GM21515 (cell line): ENCODE measurements around the gene ZNF236.
A peak's percentile ranks its signal among the peaks of the same experiment; 100 is the strongest.

Experiments used
- ATAC-seq: cut with Tn5 transposase; IDR thresholded peaks from one replicate; pipeline ENCODE4 v1.9.1; 2021; ENCODE audit not compliant: unreplicated experiment

The ZNF236 gene

GRCh38 chr18:76897257-76897656 is 74.9 kb downstream of the ZNF236 start:
- ATAC-seq: no peak

DNA sequence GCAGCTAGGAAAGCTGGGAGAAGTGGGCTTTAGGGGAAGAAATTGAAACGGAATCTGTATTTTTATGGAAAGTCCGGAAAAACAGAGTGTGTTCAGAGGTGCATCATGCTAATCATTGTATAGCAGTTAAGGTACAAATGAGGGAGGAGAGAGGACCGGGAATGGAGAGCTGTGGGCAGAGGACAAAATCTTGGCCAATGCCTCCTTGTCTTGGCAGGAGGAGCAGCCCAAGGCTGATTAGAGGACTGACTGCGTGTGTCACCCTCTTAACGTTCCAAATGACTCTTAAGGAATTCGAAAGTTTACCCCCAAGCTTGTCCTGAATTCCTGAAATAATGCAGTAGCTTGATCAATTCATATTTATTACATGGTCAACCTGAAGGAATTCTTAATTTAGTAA is 81.0 kb downstream of the ZNF236 start:
- ATAC-seq: no peak

DNA sequence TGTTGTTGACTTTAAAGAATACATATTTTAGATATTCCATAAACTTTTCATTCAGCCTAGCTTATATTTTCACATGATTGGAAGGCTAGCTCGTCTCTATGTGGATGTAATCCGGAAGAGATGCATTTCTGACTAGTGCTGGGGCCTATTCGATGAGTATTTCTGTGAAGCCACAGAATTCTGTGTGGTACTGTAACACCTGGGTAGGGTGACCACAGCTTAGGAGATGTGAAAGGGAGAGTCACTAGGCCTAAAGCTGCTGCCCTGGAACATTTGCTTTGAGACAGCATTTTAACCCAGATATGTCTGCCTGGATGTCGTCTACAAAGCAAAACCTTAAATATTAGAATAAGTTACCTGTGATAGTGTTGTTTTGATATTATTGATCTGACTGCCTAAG is 83.5 kb downstream of the ZNF236 start:
- no peak for ATAC-seq

- ATAC-seq: no peak
Measured at GRCh38 chr18:76908277-76908676, 85.9 kb downstream of the ZNF236 start.

- ATAC-seq: no peak
Measured at GRCh38 chr18:76909439-76909838, 87.1 kb downstream of the ZNF236 start.

GRCh38 chr18:76911440-76911839 is 89.1 kb downstream of the ZNF236 start:
- ATAC-seq: no peak

GRCh38 chr18:76913583-76913982 is 91.2 kb downstream of the ZNF236 start:
- no peak for ATAC-seq

GRCh38 chr18:76914314-76914713 is 92.0 kb downstream of the ZNF236 start:
- ATAC-seq: no peak

DNA sequence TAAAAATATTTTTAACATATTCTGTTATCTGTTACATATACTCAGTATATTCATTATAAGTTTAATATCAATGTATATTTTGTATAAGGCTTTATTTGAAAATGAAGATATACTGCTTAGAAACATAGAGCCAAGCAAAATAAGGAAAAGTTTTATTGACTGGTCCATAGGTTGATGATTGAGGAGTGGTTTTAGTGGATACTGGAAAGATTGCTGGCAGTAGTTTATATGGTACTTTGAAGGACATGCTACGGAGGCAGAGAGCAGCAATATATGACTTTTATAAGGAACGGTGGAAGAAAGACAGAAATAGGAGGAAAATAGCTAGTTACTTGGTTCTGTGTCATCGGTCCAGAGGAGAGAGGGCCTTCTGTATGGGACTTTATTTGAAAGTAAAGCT is 92.4 kb downstream of the ZNF236 start:
- no peak for ATAC-seq

- no peak for ATAC-seq
Measured at GRCh38 chr18:76915456-76915855, 93.1 kb downstream of the ZNF236 start.

DNA sequence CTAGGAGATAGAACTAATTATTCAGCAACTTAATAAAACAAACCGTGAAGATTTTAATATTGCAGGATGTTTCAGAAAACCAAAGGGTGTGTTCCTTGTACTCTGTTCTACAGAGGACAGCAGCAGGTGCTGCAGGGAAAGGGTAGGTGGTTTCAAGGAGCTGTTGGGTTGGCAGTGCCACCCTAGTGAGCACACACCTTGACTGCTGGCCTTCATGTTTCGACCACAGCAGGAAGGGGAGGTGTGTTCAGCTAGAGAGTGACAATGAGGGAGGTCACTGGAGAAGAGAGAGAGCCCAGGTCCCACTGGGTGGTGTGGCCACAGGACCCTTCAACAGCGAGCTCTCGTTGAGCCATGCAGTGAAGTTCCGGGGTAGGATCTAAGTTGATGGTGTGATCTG is 98.6 kb downstream of the ZNF236 start:
- ATAC-seq: no peak

GRCh38 chr18:76922107-76922506 is 99.8 kb downstream of the ZNF236 start:
- peak; percentile 98 for ATAC-seq

DNA sequence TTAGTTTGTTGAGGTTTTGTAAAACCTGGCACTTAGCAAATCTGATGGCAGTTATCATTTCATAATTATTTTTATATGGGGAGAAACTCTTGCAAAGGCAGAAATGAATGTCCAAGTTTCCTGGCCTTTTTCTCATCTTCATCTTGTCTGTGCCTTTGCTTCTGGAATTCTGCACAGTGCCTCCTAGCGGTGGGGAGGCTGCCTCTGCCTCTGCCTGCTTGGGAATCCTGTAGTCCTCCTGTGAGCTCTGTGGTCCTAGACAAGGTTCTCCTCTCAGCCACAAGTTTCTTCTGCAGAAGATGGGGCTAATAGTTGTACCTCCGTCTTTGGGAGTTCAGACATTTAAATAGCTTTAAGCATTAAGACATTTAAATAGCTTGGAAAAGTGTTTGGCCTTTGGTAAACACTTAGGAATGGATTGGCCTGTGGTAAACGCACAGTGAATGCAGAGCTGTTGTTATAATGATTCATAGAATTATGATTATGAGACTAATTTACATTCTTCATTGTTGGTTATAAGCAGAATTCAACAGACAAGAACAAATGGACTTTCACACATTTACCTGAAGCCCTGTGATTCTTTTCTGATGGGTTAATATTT is 101.2 kb downstream of the ZNF236 start:
- no peak for ATAC-seq

- ATAC-seq: no peak
Measured at GRCh38 chr18:76925501-76925900, 103.1 kb downstream of the ZNF236 start.

DNA sequence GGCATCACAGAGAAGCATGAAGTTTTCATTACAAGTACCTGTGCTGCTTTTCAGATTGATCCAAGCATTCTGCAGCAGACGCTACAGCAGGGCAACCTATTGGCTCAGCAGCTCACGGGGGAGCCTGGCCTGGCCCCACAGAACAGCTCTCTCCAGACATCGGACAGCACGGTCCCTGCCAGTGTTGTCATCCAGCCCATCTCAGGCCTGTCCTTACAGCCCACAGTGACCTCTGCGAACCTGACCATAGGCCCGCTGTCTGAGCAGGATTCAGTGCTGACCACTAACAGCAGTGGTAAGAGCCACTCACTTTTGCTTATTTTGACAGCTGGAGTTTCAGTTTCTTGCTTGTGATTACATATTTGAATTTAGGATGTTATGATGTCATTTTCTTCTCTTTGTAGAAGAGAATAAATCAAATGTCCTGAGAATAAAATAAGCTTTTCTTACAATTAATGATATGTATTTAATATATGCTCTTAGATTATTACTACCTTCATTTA is 104.9 kb downstream of the ZNF236 start:
- ATAC-seq: no peak

DNA sequence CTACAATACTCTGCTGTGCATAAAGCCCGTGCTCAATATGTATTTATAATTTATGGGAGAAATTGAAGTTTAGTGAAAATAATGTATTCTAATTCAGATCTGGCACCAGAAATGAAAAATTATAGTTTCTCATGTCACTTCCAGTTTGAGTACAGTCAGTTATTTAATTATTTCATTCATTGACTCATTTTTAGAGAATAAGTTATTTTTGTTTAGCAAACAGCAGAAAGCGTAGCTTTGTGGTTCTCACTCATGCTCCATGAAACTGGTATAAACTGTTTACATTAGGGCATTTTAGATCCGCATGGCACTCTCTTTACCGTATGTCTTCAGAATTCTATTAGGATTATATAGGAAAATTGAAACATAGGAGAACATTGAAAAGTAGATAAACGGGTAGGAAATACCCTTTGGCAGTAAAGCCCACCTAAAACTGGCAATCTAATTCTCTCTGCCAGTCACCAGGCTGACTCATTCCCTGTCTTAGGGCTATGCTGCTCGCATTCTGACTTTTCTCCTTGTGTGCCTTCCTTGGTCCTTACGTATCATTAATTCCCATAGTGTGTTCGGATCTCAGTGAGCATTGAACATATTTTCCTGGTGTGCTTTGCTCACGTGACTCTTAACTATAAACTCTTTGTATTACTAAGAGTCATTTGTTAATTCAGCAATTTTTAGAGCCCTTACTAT is 106.0 kb downstream of the ZNF236 start:
- no peak for ATAC-seq

GRCh38 chr18:76931171-76931570 is 108.8 kb downstream of the ZNF236 start:
- no peak for ATAC-seq

DNA sequence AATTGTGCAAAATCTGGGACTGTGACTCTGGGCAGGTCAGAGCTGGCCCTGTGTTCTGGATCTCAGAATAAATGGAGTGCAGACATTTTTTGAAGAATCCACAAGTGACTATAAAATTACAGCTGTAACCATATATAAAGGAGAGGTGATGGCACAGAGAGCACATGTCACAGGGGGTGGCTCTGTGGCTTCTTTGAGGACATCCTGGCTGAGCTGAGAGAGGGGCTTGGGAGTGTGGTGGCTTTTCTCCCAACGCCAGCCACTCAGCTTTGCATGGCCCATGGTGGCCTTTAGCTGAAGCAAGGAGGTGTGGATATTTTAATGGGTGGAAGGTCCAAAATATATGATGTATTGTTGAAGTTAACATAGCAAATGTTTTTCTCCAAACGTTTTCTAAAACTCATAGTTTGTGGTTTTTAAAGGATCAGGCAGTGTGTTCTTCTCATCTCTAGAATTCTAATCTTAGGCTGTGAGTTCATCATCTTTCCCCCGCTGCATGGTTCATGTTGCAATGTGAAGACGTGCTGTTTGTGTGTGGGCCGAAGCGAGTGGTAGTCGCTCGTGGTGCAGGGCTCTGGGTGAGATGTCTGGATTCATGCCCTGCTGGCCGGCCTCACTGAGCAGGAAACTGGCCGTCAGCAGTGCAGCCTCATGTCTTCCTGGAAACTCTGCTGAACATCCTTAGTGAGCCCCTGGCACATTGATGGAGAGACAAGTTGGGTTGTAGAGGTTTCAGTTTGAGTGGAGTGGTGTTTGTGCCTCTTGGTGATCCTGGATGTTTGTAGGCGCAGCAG is 109.9 kb downstream of the ZNF236 start:
- no peak for ATAC-seq

DNA sequence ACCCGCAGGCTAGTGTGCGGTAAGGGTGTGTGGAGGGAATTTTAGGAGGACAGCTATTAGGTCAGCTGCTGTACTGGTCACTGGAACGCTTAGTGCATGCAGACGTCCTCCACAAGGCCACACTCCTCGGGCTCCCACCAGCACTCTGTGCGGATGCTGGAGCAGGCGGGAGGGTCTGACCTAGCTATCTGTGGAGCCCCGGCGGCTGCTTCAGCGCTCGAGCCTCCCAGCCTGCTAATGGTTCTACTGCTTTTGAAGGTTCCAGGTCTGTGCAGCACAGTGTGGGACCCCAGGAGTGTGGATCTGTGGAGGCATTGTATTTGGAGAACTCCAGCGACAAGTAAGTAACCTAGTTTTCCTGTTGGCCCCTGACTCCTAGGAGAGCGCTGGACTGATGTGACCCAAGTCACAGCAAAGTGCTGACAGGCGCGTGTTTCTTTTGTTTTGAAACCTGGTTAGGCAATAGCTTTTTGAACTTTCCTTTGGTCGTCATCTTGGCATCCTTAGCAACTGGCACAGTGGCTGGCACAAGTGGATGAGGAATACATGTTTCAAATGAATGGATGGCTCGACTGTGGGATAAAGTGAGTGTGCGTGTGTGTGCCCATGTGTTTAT is 113.5 kb downstream of the ZNF236 start:
- no peak for ATAC-seq

GRCh38 chr18:76936877-76937276 is 114.5 kb downstream of the ZNF236 start:
- no peak for ATAC-seq

GRCh38 chr18:76937597-76937996 is 115.2 kb downstream of the ZNF236 start:
- ATAC-seq: no peak

GRCh38 chr18:76938619-76939018 is 116.3 kb downstream of the ZNF236 start:
- ATAC-seq: no peak
